ENCODE results near the gene ATP2C2.

DNA sequence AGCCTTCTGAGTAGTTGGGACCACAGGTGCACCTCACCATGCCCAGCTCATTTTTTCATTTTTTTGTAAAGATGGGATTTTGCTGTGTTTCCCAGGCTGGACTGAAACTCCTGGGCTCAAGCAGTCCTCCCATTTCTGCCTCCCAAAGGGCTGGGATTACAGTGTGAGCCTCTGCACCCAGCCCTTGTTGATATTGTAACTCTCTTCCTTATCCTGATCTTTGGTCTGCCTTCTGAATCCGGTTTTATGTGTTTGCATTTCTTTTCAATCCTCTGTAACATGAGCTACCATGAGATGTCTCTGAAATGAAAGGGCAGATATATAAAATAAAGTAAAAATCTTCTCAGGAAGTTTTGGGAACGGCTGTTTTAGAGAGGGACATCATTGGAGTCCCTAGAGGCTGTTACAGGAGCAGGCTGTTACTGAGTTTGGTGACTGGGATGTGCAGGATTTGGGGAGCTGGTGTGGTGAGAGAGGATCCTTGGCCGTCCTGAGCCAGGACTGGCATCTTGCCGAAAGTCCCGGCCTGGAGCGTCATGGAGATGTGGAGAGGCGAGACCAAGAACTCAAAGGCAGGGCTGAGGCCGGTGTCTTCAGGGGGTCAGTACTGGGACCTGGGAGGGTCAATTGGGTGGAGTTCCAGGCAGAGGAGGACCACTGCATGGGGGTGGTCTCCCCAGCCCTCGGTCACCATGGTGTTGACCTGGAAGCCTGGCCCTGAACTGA lies 39.4 kb downstream of the ATP2C2 start:
- TF ChIP-seq POLR2A (IDR thresholded peaks at IDR 0.05; ENCODE audit: low read length) = no peak
- TF ChIP-seq GATA1 (IDR thresholded peaks at IDR 0.05; ENCODE audit: low read depth, low read length) = no peak
